ENCODE data around the gene BTG2.
"Not testable (repeated sequence)": the region's sequence is repeated elsewhere in the genome, so short reads cannot be mapped to it uniquely, and the experiment has no call there.

Gene BTG2

GRCh38 chr1:203295796-203296195 is 9.5 kb upstream of the BTG2 start:
- DNase-seq (ENCODE audit: low spot score), result no peak

- DNase-seq (ENCODE audit: low spot score), result no peak
Measured at GRCh38 chr1:203296460-203297073, 8.8 kb upstream of the BTG2 start.

DNA sequence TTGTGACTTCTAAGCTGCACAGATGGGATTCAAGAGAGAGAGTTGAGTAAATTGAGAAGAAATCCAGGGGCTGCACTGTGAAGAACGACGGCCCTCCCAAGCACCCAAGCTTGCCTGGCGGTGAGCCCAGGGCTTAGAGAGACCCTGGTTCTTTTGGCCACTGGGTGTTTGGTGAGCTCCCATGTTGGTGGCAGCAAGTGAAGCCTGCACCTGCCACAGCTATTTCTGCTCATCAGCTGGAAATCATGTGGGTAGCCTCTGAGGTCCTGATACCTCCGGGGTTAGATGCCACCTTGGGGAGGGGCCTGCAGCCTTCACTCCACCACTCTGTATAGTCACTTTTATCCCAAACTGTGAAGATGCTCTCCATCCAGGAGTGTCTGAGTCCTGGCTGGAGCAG is 6.2 kb upstream of the BTG2 start:
- DNase-seq (ENCODE audit: low spot score), result no peak

GRCh38 chr1:203299719-203300429 is 5.4 kb upstream of the BTG2 start:
- not testable (repeated sequence) for DNase-seq (ENCODE audit: low spot score)

GRCh38 chr1:203300441-203301330 is 4.6 kb upstream of the BTG2 start:
- DNase-seq (ENCODE audit: low spot score), result no peak

- DNase-seq (ENCODE audit: low spot score), result no peak
Measured at GRCh38 chr1:203301331-203301668, 4.0 kb upstream of the BTG2 start.

DNA sequence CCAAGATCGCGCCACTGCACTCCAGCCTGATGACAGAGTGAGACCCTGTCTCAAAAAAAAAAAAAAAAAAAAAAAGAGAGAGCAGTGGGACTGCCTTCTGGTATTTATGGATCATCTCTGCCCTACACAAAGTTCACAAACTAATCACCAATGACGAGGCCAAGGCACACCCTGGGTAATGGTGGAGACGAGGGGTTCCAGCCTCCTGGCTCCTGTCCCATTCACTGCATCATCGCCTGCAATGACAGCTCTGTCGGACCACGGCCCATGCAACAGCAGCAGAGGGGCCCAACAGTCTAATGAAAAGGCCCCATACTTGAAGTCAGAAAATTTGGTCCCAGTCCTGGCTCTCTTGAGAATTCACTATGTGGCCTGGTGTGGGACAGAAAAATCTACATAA is 2.9 kb upstream of the BTG2 start:
- DNase-seq (ENCODE audit: low spot score), result no peak

DNA sequence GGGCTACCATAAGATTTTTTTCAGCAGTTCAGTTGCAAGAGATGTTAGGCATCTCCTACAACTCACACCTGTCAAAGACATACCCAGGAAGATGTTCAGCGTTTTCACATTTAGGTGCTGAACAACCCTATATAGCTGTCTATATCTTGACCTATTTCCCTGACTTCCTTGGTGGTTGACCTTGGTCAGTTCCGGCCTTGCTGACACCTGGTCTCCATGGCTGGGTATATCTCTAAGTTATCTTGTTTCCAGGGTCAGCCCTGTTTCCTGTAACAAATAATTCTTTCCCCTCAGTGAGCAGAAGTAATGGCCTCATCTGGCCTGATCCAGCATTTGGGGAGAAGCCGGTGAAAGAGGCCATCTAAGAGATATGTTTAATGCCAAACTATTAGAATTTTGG is 2.4 kb upstream of the BTG2 start:
- DNase-seq (ENCODE audit: low spot score), result no peak

GRCh38 chr1:203304391-203304918 is 864 bp upstream of the BTG2 start:
- DNase-seq (ENCODE audit: low spot score), result no peak

DNA sequence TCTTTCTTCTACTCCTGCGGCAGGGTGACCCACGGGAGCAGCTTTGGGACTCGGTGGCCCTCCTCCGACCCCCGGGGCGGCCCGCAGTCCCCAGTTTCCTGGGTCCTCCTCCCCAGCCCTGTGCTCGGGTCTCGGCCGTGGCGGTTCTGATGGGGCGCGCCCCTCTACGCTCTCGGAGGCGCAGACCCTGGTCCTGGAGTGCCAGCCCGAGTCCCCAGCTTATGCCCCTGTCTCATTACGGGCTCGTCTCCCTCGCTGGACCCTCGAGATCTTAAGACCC is 430 bp downstream of the BTG2 start:
- DNase-seq (ENCODE audit: low spot score), result no peak

GRCh38 chr1:203306089-203306964 is 1.0 kb downstream of the BTG2 start:
- DNase-seq (ENCODE audit: low spot score), result peak; percentile 90

- DNase-seq (ENCODE audit: low spot score), result peak; percentile 62
Measured at GRCh38 chr1:203306965-203307541, 1.7 kb downstream of the BTG2 start.

DNA sequence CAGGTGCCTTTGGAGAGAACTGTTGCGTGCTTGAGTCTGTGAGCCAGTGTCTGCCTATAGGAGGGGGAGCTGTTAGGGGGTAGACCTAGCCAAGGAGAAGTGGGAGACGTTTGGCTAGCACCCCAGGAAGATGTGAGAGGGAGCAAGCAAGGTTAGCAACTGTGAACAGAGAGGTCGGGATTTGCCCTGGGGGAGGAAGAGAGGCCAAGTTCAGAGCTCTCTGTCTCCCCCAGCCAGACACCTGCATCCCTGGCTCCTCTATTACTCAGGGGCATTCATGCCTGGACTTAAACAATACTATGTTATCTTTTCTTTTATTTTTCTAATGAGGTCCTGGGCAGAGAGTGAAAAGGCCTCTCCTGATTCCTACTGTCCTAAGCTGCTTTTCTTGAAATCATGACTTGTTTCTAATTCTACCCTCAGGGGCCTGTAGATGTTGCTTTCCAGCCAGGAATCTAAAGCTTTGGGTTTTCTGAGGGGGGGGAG is 2.4 kb downstream of the BTG2 start:
- no peak for DNase-seq (ENCODE audit: low spot score)

DNA sequence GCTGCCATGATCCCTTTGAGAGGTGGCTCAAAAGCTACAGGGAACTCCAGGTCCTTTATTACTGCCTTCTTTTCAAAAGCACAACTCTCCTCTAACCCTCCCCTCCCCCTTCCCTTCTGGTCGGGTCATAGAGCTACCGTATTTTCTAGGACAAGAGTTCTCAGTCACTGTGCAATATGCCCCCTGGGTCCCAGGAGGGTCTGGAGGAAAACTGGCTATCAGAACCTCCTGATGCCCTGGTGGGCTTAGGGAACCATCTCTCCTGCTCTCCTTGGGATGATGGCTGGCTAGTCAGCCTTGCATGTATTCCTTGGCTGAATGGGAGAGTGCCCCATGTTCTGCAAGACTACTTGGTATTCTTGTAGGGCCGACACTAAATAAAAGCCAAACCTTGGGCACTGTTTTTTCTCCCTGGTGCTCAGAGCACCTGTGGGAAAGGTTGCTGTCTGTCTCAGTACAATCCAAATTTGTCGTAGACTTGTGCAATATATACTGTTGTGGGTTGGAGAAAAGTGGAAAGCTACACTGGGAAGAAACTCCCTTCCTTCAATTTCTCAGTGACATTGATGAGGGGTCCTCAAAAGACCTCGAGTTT is 3.1 kb downstream of the BTG2 start:
- DNase-seq (ENCODE audit: low spot score), result no peak

DNA sequence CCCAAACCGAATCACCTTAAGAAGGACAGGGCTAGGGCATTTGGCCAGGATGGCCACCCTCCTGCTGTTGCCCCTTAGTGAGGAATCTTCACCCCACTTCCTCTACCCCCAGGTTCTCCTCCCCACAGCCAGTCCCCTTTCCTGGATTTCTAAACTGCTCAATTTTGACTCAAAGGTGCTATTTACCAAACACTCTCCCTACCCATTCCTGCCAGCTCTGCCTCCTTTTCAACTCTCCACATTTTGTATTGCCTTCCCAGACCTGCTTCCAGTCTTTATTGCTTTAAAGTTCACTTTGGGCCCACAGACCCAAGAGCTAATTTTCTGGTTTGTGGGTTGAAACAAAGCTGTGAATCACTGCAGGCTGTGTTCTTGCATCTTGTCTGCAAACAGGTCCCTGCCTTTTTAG is 3.6 kb downstream of the BTG2 start:
- DNase-seq (ENCODE audit: low spot score), result no peak

DNA sequence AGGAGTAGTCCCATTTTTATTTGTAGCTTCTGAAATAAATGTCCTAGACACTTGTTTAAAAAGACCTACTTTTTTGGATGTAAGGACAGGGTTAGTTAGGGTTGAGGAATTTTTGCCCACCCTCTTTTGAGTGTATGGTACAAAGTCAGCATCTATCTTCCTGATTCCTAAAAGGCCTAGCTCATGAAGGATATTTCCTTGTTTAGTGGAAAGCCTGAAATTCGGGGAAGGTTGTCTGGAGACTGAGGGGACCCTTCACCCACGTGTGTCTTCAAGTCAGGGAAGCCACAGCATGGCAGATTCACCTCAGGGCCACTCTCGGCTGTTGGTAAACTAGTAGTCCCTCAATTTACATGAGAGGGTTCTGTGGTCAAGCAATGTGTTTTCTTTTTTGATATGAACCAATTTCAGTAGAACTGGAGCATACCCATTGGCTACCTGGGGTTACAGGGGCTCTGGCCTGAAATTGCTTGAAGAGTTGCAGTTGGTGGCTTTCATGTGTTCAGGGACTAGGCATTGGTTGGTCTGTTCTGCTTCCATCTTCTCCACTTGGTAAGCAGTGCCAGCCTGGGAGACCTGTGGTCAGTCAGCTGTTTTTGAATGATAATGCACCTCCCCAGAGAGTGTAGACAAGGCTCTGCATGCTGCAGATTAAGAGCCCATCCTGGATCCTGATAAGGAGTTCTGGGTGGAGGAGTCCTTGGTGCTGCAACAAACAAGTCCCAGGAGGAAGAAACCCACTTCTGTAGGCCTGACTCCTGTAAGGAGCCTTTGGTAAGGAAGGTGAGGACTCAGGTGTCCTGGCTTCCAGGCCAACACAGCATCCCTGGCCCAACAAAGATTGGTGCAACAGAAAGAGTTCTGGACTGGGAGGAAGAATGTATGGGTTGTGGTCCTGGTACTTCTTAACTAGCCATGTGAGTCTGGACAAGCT is 6.3 kb downstream of the BTG2 start:
- no peak for DNase-seq (ENCODE audit: low spot score)

DNA sequence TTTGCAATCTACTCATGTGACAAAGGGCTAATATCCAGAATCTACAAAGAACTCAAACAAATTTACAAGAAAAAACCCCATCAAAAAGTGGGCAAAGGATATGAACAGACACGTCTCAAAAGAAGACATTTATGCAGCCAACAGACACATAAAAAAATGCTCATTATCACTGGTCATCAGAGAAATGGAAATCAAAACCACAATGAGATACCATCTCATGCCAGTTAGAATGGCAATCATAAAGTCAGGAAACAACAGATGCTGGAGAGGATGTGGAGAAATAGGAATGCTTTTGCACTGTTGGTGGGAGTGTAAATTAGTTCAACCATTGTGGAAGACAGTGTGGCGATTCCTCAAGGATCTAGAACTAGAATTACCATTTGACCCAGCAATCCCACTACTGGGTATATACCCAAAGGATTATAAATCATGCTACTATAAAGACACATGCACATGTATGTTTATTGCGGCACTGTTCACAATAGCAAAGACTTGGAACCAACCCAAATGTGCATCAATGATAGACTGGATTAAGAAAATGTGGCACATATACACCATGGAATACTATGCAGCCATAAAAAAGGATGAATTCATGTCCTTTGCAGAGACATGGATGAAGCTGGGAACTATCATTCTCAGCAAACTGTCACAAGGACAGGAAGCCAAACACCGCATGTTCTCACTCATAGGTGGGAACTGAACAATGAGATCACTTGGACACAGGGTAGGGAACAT is 8.9 kb downstream of the BTG2 start:
- not testable (repeated sequence) for DNase-seq (ENCODE audit: low spot score)

GRCh38 chr1:203316626-203317093 is 11.3 kb downstream of the BTG2 start:
- DNase-seq (ENCODE audit: low spot score), result no peak

All from globus pallidus (tissue), 1 donor.